Keratinocyte (primary cell): ENCODE measurements around the gene SMIM20.

Source experiments
- EZH2 ChIP-seq: IDR thresholded peaks from one replicate; pipeline ENCODE4 v1.6.1; 2012; ENCODE audit warnings: inconsistent platforms, mild to moderate bottlenecking, low read length, moderate library complexity
- TF ChIP-seq, protein P1 (sequence below), 3 experiments: IDR thresholded peaks in 1 of 3; conservative IDR thresholded peaks in 1 of 3; optimal IDR thresholded peaks in 1 of 3; 2 replicates in 2 of 3; 3 replicates in 1 of 3; pipeline versions ENCODE3 to v1.5.1; 2011; ENCODE audit warnings: low read length in 3 of 3, mild to moderate bottlenecking in 3 of 3, moderate library complexity in 2 of 3, control low read depth in 1 of 3, inconsistent platforms in 1 of 3; ENCODE audit not compliant: insufficient read depth in 2 of 3; ENCODE audit errors: extremely low read depth in 1 of 3

DNA sequence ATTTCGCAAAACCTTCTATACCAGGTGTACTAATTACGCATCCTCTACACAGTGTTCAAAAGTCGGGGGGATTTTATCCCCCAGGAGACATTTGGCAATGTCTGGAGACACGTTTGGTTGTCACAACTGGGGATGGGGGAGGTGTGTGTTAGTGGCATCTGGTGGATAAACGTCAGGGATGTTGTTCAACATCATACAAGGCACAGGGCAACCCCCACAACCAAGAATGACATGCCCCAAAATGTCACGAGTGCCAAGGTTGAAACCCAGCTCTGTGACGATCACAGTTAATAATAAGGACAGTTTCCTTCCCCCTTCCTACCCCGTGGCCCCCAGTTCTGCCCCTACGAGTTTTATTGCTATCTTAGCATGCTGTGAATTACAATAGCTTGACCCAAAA, 35.3 kb upstream of the SMIM20 start:
- TF ChIP-seq, protein P1, sequence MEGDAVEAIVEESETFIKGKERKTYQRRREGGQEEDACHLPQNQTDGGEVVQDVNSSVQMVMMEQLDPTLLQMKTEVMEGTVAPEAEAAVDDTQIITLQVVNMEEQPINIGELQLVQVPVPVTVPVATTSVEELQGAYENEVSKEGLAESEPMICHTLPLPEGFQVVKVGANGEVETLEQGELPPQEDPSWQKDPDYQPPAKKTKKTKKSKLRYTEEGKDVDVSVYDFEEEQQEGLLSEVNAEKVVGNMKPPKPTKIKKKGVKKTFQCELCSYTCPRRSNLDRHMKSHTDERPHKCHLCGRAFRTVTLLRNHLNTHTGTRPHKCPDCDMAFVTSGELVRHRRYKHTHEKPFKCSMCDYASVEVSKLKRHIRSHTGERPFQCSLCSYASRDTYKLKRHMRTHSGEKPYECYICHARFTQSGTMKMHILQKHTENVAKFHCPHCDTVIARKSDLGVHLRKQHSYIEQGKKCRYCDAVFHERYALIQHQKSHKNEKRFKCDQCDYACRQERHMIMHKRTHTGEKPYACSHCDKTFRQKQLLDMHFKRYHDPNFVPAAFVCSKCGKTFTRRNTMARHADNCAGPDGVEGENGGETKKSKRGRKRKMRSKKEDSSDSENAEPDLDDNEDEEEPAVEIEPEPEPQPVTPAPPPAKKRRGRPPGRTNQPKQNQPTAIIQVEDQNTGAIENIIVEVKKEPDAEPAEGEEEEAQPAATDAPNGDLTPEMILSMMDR (optimal IDR thresholded peaks at IDR 0.05 in 1 of 3, IDR thresholded peaks at IDR 0.05 in 1 of 3, conservative IDR thresholded peaks at IDR 0.05 in 1 of 3; ENCODE audit: extremely low read depth in 1 of 3, insufficient read depth in 2 of 3, low read length in 3 of 3), result no peak
- no peak for TF ChIP-seq EZH2
